HepG2 (cell line): ENCODE measurements around the gene PSMB3. TPM values are rescaled to one million over a fixed set of nuclear protein-coding genes. Genes with fewer than 3 reads are reported as not detected.

ENCODE experiments used
- ADNP ChIP-seq: sonication (generic); formaldehyde crosslinking; IDR thresholded peaks from 2 replicates; pipeline ENCODE4 v1.4.0; 2020; ENCODE audit warnings: missing genetic modification reagents
- BATF2 ChIP-seq: sonication (generic); formaldehyde crosslinking; IDR thresholded peaks from 2 replicates; pipeline ENCODE4 v1.8.0; 2022; ENCODE audit warnings: mild to moderate bottlenecking, missing genetic modification reagents, moderate library complexity
- CEBPZ ChIP-seq: IDR thresholded peaks from 2 replicates; pipeline ENCODE4 v1.6.1; 2012; ENCODE audit warnings: low read length, improper control_type of control experiment
- DRAP1 ChIP-seq: IDR thresholded peaks from 2 replicates; pipeline ENCODE4 v1.6.1; 2016; ENCODE audit warnings: missing genetic modification reagents, missing compliant biosample characterization
- KDM2A ChIP-seq: sonication (generic); formaldehyde crosslinking; IDR thresholded peaks from 2 replicates; pipeline ENCODE4 v1.4.0; 2020; ENCODE audit warnings: low read depth, missing genetic modification reagents, borderline replicate concordance
- MED1 ChIP-seq: sonication (generic); formaldehyde crosslinking; IDR thresholded peaks from 2 replicates; pipeline ENCODE4 v1.4.0; 2020; ENCODE audit warnings: missing genetic modification reagents
- POGK ChIP-seq: sonication (generic); formaldehyde crosslinking; conservative IDR thresholded peaks from 2 replicates; pipeline ENCODE4 v1.8.0; 2022; ENCODE audit warnings: mild to moderate bottlenecking, moderate library complexity, missing genetic modification reagents
- RBM22 ChIP-seq: fragments of 200-400 bp; formaldehyde crosslinking; optimal IDR thresholded peaks from 2 replicates; pipeline ENCODE3; 2017; ENCODE audit warnings: mild to moderate bottlenecking, low read length, moderate library complexity
- RELA ChIP-seq: sonication (generic); formaldehyde crosslinking; IDR thresholded peaks from 2 replicates; pipeline ENCODE4 v1.4.0; 2020; ENCODE audit warnings: missing genetic modification reagents
- USF2 ChIP-seq, 2 experiments: sonication (generic) in 1 of 2; formaldehyde crosslinking in 1 of 2; IDR thresholded peaks; 2 replicates each; pipeline versions ENCODE4 v1.5.1 to v1.6.1; 2011 to 2020; ENCODE audit warnings: borderline replicate concordance in 1 of 2, low read depth in 1 of 2, low read length in 1 of 2, mild to moderate bottlenecking in 1 of 2, missing genetic modification reagents in 1 of 2, moderate library complexity in 1 of 2
- ZBTB42 ChIP-seq: sonication (generic); formaldehyde crosslinking; IDR thresholded peaks from 2 replicates; pipeline ENCODE4 v1.5.0; 2020; ENCODE audit warnings: mild to moderate bottlenecking, missing genetic modification reagents
- ZFP37 ChIP-seq: sonication (generic); formaldehyde crosslinking; IDR thresholded peaks from 2 replicates; pipeline ENCODE4 v1.4.0; 2020; ENCODE audit warnings: missing genetic modification reagents, borderline replicate concordance
- ZNF136 ChIP-seq: sonication (generic); formaldehyde crosslinking; IDR thresholded peaks from 2 replicates; pipeline ENCODE4 v1.8.1; 2022; ENCODE audit warnings: low read depth, mild to moderate bottlenecking, moderate library complexity, missing genetic modification reagents
- ZNF33A ChIP-seq: sonication (generic); formaldehyde crosslinking; IDR thresholded peaks from 2 replicates; pipeline ENCODE4 v1.5.1; 2020; ENCODE audit warnings: missing genetic modification reagents, mild to moderate bottlenecking, moderate library complexity, borderline replicate concordance
- ZNF431 ChIP-seq: sonication (generic); formaldehyde crosslinking; IDR thresholded peaks from 2 replicates; pipeline ENCODE4 v1.9.0; 2022; ENCODE audit warnings: missing genetic modification reagents, low read depth, mild to moderate bottlenecking, borderline replicate concordance
- ZNF747 ChIP-seq: sonication (generic); formaldehyde crosslinking; IDR thresholded peaks from 2 replicates; pipeline ENCODE4 v1.8.1; 2023; ENCODE audit warnings: missing genetic modification reagents, mild to moderate bottlenecking, borderline replicate concordance
- ZNF766 ChIP-seq: sonication (generic); formaldehyde crosslinking; IDR thresholded peaks from 2 replicates; pipeline ENCODE4 v1.5.0; 2020; ENCODE audit warnings: missing genetic modification reagents, borderline replicate concordance
- polyA plus RNA-seq, 8 experiments: library from polyadenylated mRNA; depleted of rRNA in 3 of 8; stranded (reverse) in 7 of 8; unstranded in 1 of 8; fragments of >200 nt; fragmentation: Illumina TruSeq in 4 of 8; extraction: Trizol in 4 of 8; gene quantifications; 2 replicates each; pipeline versions ENCODE4 v1.2.1 to v1.2.3, GENCODE V29; 2011 to 2016; ENCODE audit warnings: low read depth in 4 of 8, missing spikeins in 1 of 8, mixed read lengths in 1 of 8; ENCODE audit not compliant: insufficient read depth in 1 of 8
- total RNA-seq, 5 experiments: library from RNA; depleted of rRNA; stranded (reverse); fragments of >200 nt; fragmentation: Illumina TruSeq; extraction: Trizol; gene quantifications; 2 replicates each; pipeline ENCODE4 v1.2.3, GENCODE V29; 2016; ENCODE audit warnings: low read depth in 1 of 5

Gene PSMB3
- total and polyA plus RNA-seq, 2 of the 13 experiments (the other 11 are each of a cell fraction or from before 2014, with no cell fraction given), result 366 to 517 TPM

- no peak for TF ChIP-seq ZBTB42 (CRISPR knock-in tag)
- TF ChIP-seq ZFP37 (CRISPR knock-in tag), result no peak
- peak; percentile 16; the same call in 1 of the 2 replicates for TF ChIP-seq KDM2A
- no peak for TF ChIP-seq RELA
- TF ChIP-seq ZNF33A, result no peak
- no peak for TF ChIP-seq ADNP (CRISPR knock-in tag)
- no peak; the same call in 1 of the 2 replicates for TF ChIP-seq ZNF136 (CRISPR knock-in tag)
- TF ChIP-seq RBM22, result peak; percentile 88
- TF ChIP-seq USF2 (IDR thresholded peaks at IDR 0.05; ENCODE audit: low read depth, low read length), result peak; percentile 94
- TF ChIP-seq USF2 (CRISPR knock-in tag; IDR thresholded peaks at IDR 0.05; ENCODE audit: borderline replicate concordance), result peak; percentile 97; the same call in 1 of the 2 replicates
- TF ChIP-seq MED1 (CRISPR knock-in tag), result peak; percentile 82
- 0 out of 2 replicates have a peak, but pooled peaks have one; percentile 58 for TF ChIP-seq ZNF766 (CRISPR knock-in tag)
- no peak for TF ChIP-seq POGK (CRISPR knock-in tag)
- TF ChIP-seq ZNF431, result peak; percentile 68; the same call in 1 of the 2 replicates
- no peak for TF ChIP-seq CEBPZ
- TF ChIP-seq DRAP1 (CRISPR knock-in tag), result peak; percentile 66
- peak; percentile 84; the same call in 1 of the 2 replicates for TF ChIP-seq ZNF747
- no peak for TF ChIP-seq BATF2 (CRISPR knock-in tag)
Observed at GRCh38 chr17:38746004-38746848, 6.3 kb upstream of the PSMB3 start (continued).
